Transverse colon (tissue), 4 donors: ENCODE results near the gene FAM83G. TPM values are rescaled to one million over a fixed set of nuclear protein-coding genes. Genes with fewer than 3 reads are reported as not detected.
A peak's percentile ranks its signal among the peaks of the same experiment; 100 is the strongest.
"Not testable (repeated sequence)": the region's sequence is repeated elsewhere in the genome, so short reads cannot be mapped to it uniquely, and the experiment has no call there.

Experiments used
- DNase-seq: peaks from one replicate; pipeline ENCODE4 v3.0.0-alpha.2; 2019
- H3K27ac ChIP-seq, 4 donors: fragments of 200-600 bp; sonication (generic); 2 replicates each; pipeline ENCODE4 v1.5.1; 2016 to 2018; ENCODE audit warnings: inconsistent platforms in 4 of 4
- H3K27me3 ChIP-seq: fragments of 200-600 bp; sonication (generic); 2 replicates; pipeline ENCODE4 v1.5.1; 2017; ENCODE audit warnings: inconsistent platforms
- H3K36me3 ChIP-seq, 4 donors: fragments of 200-600 bp; sonication (generic); 2 replicates each; pipeline ENCODE4 v1.5.1; 2017 to 2019; ENCODE audit warnings: inconsistent platforms in 4 of 4
- H3K4me1 ChIP-seq, 4 donors: fragments of 200-600 bp; sonication (generic); 2 replicates each; pipeline ENCODE4 v1.5.1; 2017 to 2020; ENCODE audit warnings: inconsistent platforms in 4 of 4
- H3K4me3 ChIP-seq, 4 donors: fragments of 200-600 bp; sonication (generic); 1 replicate in 1 of 4; 2 replicates in 3 of 4; pipeline versions ENCODE4 v1.5.1 to v1.6.1; 2017 to 2019; ENCODE audit warnings: inconsistent platforms in 4 of 4
- H3K9me3 ChIP-seq, 2 donors: fragments of 200-600 bp; sonication (generic); 2 replicates each; pipeline ENCODE4 v1.5.1; 2017 to 2019; ENCODE audit warnings: inconsistent platforms in 2 of 2
- EP300 ChIP-seq: sonication (generic); formaldehyde crosslinking; IDR thresholded peaks from one replicate; pipeline ENCODE4 v1.6.1; 2017; ENCODE audit warnings: antibody characterized with exemption, low read depth
- POLR2A ChIP-seq: fragments of 450-650 bp; IDR thresholded peaks from one replicate; pipeline ENCODE4 v1.6.1; 2016; ENCODE audit warnings: antibody characterized with exemption, mild to moderate bottlenecking, moderate library complexity
- POLR2AphosphoS5 ChIP-seq, 3 donors: sonication (generic); formaldehyde crosslinking; IDR thresholded peaks; one replicate each; pipeline ENCODE4 v1.6.1; 2016; ENCODE audit warnings: antibody characterized with exemption in 3 of 3
- WGBS, 2 donors: methylation state at CpG; one replicate each; pipeline ENCODE4 v1.1.5; 2018; ENCODE audit warnings: low coverage in 1 of 2; 5-methylcytosine and 5-hydroxymethylcytosine counted together
- in situ Hi-C, 4 donors: fragments of 200-750 bp; cut with MboI; loops; one replicate each; pipeline versions ENCODE4 v1.15.0 to v1.15.1; 2017; ENCODE audit warnings: low sequenced_read_pairs in 3 of 4, low pct_ligation_motif_present in 1 of 4, low pct_unique_long_range_greater_than_20kb in 1 of 4
- intact Hi-C: fragments of 100-400 bp; cut with DNase I; formaldehyde crosslinking; loops from one replicate; pipeline ENCODE4 v1.15.1; 2023; ENCODE audit warnings: low total_unique reads
- total RNA-seq, 4 donors: library from RNA; depleted of rRNA; stranded (reverse); fragments of >200 nt; gene quantifications; one replicate each; pipeline ENCODE4 v1.1.0, GENCODE V29; 2016
- TF ChIP-seq, protein P1 (sequence below), 5 experiments: fragments of 200-600 bp in 3 of 5; fragments of 450-650 bp in 2 of 5; sonication (generic) in 3 of 5; IDR thresholded peaks; 1 replicate in 2 of 5; 2 replicates in 3 of 5; pipeline ENCODE4 v1.5.1; 2016 to 2017; ENCODE audit warnings: antibody characterized with exemption in 5 of 5, inconsistent platforms in 3 of 5, mild to moderate bottlenecking in 2 of 5, moderate library complexity in 1 of 5

Gene FAM83G
- total RNA-seq, 4 donors from 2014 or later = 33.6 to 75.6 (median 39.4) TPM

GRCh38 chr17:18925187-18925586 lies 79.4 kb downstream of the FAM83G start:
- WGBS, 2 donors = 94 to 100% methylated on average over 1 of the region's 1 CpG
- H3K4me3 ChIP-seq = no peak overlapping the region
- no peak overlapping the region for H3K27ac ChIP-seq
- intact Hi-C loops = no loop called here
- in situ Hi-C loops = no loop called here
- H3K27me3 ChIP-seq = no peaks in the 10 kb centered on the region
- peaks cover 18 to 33% (median 24%) of the 10 kb centered on the region in 4 donors for H3K4me1 ChIP-seq
- no peak for DNase-seq
- peaks cover 0 to 23% (median 8%) of the 10 kb centered on the region in 4 donors for H3K36me3 ChIP-seq
- TF ChIP-seq POLR2AphosphoS5 (IDR thresholded peaks at IDR 0.05) (no peak), EP300 (no peak), POLR2A (no peak)
- TF ChIP-seq, protein P1, sequence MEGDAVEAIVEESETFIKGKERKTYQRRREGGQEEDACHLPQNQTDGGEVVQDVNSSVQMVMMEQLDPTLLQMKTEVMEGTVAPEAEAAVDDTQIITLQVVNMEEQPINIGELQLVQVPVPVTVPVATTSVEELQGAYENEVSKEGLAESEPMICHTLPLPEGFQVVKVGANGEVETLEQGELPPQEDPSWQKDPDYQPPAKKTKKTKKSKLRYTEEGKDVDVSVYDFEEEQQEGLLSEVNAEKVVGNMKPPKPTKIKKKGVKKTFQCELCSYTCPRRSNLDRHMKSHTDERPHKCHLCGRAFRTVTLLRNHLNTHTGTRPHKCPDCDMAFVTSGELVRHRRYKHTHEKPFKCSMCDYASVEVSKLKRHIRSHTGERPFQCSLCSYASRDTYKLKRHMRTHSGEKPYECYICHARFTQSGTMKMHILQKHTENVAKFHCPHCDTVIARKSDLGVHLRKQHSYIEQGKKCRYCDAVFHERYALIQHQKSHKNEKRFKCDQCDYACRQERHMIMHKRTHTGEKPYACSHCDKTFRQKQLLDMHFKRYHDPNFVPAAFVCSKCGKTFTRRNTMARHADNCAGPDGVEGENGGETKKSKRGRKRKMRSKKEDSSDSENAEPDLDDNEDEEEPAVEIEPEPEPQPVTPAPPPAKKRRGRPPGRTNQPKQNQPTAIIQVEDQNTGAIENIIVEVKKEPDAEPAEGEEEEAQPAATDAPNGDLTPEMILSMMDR (IDR thresholded peaks at IDR 0.05) = no peak
- H3K9me3 ChIP-seq = no peaks in the 10 kb centered on the region

GRCh38 chr17:18922596-18922995 lies 82.0 kb downstream of the FAM83G start:
- H3K36me3 ChIP-seq, H3K27me3 ChIP-seq, DNase-seq, H3K4me3 ChIP-seq, intact Hi-C loops, H3K9me3 ChIP-seq, in situ Hi-C loops: not testable (repeated sequence)
- H3K4me1 ChIP-seq = peaks cover 23 to 41% (median 32%) of the 10 kb centered on the region in 4 donors
- peak overlapping the region; percentile 36 to 77 (median 66) for H3K27ac ChIP-seq
- WGBS, 2 donors = 68 to 85% methylated on average over 3 to 7 of the region's 7 CpGs

DNA sequence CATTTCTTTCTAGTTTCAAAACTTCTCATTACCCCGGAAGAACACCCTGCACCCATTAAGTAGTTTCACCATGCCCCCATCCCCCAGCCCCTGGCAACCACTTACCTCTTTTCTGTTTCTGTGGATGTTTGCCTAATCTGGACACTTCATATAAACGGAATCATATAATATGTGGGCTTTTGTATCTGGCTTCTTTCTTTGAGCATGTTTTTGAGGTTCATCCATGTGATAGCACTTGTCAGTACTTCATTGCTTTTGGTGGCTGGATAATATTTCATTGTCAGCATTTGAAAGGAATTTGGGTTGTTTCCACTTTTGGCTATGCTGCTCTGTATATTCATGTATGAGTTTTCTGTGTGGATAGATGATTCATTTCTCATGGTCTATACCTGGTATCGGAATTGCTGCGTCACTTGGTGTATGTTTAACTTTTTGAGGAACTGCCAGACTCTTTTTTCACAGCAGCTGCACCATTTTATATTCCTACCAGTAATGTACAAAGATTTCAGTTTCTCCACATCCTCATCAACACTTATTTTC lies 82.6 kb downstream of the FAM83G start:
- in situ Hi-C loops = no loop called here
- H3K4me3 ChIP-seq = no peak overlapping the region
- WGBS, 2 donors = 22 to 32% methylated on average over 4 of the region's 4 CpGs
- no peak for TF ChIP-seq POLR2A
- TF ChIP-seq POLR2AphosphoS5 (IDR thresholded peaks at IDR 0.05) = peak in 2 of 3 donors; percentile 32 to 35
- H3K27ac ChIP-seq = peak overlapping the region; percentile 36 to 77 (median 66)
- no peaks in the 10 kb centered on the region for H3K36me3 ChIP-seq
- no peaks in the 10 kb centered on the region for H3K27me3 ChIP-seq
- peak; percentile 28 for DNase-seq
- intact Hi-C loops = no loop called here
- peaks cover 23 to 41% (median 32%) of the 10 kb centered on the region in 4 donors for H3K4me1 ChIP-seq
- H3K9me3 ChIP-seq = no peaks in the 10 kb centered on the region

DNA sequence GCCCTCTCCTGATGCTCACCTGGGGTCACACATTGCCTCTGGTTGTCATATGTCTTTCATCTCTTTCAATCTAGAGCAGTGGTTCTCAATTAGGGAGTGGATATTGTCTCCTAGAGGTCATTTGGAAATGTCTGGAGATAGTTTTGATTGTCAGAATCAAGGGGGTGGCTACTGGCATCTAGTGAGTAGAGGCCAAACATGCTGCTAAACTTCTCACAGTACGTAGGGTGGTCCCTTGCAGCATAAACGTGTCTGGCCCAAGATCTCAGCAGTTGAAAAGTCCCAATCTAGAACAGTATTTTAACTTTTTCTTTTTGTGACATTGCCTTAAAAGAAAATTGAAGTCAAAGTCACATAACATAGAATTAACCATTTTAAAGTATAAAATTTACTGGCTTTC lies 83.1 kb downstream of the FAM83G start:
- intact Hi-C loops = no loop called here
- TF ChIP-seq POLR2AphosphoS5 (IDR thresholded peaks at IDR 0.05) (no peak), POLR2A (no peak), EP300 (no peak)
- TF ChIP-seq, protein P1 (IDR thresholded peaks at IDR 0.05) = no peak
- in situ Hi-C loops = no loop called here
- Histone ChIP-seq H3K4me1 (peaks cover 23 to 41% (median 32%) of the 10 kb centered on the region in 4 donors), H3K27ac (peak overlapping the region; percentile 36 to 77 (median 66)), H3K36me3 (peaks cover 0 to 2% (median 0%) of the 10 kb centered on the region in 4 donors), H3K27me3 (no peaks in the 10 kb centered on the region), H3K9me3 (no peaks in the 10 kb centered on the region), H3K4me3 (no peak overlapping the region)
- 52 to 66% methylated on average over 2 of the region's 2 CpGs for WGBS, 2 donors
- DNase-seq = no peak

DNA sequence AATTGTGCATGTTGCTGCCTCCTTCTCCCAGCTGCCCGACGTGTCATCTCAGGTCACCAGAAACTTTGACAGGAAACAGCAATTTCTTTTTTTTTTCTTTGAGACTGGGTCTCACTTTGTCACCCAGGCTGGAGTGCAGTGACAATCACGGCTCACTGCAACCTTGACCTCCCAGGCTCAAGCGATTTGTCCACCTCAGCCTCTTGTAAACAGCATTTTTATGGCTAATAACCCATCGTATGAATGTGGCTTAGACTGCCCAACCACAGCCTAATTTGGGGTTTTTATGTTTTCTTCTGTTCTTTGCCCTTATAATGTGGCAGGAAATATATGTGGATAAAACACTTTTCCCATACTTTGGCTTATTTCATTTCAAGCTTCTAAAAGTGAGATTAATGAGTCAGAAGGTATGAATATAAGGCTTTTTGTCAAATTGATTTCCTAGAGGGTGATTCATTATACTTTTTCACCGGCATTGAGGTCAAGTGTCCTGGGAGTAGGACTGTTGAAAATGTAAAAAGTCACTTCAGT lies 83.6 kb downstream of the FAM83G start:
- Histone ChIP-seq H3K36me3 (peaks cover 0 to 6% (median 0%) of the 10 kb centered on the region in 4 donors), H3K27ac (peak overlapping the region; percentile 36 to 77 (median 66)), H3K27me3 (no peaks in the 10 kb centered on the region), H3K4me3 (no peak overlapping the region), H3K9me3 (no peaks in the 10 kb centered on the region), H3K4me1 (peaks cover 23 to 41% (median 32%) of the 10 kb centered on the region in 4 donors)
- in situ Hi-C loops (no loop called here), intact Hi-C loops (no loop called here)
- DNase-seq = peak; percentile 15
- TF ChIP-seq POLR2AphosphoS5 (IDR thresholded peaks at IDR 0.05) (no peak), POLR2A (no peak), EP300 (no peak)
- TF ChIP-seq, protein P1 (IDR thresholded peaks at IDR 0.05) = no peak
- 10 to 22% methylated on average over 4 to 6 of the region's 6 CpGs for WGBS, 2 donors
